ENCODE measurements around the gene ANKS1B.
"Not testable (repeated sequence)": the region's sequence is repeated elsewhere in the genome, so short reads cannot be mapped to it uniquely, and the experiment has no call there.

ANKS1B gene

DNA sequence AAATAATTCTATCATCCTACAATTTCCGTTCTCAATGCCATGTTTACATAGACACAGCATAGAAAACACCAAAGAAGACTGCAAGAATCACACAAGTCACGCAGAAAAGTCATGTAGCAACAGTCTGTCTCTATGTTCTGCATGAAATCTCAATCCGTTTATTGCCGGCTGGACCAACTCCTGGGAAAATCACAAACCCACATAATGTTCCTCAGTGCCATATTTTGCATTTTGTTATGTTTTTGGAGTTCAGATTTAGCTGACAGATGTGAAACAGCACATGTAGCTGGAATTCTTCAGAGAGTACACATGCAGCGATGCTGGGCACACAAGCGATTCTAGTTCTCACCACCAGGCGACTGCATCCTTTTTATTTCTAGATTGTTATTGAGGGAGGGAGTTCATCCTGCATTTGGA is 1146.5 kb downstream of the ANKS1B start:
- no peak for DNase-seq

DNA sequence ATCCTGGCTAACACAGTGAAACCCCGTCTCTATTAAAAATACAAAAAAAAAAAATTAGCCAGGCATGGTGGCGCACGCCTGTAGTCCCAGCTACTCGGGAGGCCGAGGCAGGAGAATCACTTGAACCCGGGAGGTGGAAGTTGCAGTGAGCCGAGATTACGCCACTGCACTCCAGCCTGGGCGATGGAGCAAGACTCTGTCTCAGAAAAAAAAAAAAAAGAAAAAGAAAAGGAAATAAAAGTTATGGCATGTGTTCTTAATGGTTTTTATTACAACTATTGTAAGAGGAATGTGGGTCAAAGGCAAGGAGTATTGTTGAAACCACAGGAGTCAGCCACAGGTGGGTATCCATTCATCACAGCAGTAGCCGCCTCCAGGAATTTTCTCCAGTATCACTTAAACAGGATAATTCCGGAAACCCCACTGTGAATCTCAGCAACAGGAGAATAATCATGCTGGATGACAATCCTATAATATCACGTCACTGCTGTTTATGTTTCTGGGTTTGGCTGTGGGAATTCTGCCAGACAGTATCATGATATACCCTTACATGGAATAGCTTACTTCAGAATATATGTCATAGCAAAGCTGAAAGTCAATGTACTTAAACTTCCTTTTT is 1147.5 kb downstream of the ANKS1B start:
- not testable (repeated sequence) for DNase-seq

DNA sequence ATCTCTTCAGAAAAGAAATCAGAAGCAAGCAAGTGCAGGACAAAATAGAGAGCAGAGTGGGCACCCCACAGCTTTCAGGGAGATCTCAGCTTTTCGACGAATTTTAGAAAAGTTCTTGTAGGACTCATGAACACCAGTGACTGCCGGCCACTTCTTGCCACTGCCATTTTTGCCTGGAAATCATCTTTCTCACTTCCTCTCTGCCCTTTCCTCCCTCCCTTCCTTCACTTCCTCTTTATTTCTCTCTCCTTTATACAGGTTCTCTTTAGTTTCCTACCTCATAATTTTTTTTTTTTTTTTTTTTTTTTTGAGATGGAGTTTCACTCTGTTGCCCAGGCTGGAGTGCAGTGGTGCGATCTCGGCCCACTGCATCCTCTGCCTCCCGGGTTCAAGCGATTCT is 1154.1 kb downstream of the ANKS1B start:
- DNase-seq = no peak

DNA sequence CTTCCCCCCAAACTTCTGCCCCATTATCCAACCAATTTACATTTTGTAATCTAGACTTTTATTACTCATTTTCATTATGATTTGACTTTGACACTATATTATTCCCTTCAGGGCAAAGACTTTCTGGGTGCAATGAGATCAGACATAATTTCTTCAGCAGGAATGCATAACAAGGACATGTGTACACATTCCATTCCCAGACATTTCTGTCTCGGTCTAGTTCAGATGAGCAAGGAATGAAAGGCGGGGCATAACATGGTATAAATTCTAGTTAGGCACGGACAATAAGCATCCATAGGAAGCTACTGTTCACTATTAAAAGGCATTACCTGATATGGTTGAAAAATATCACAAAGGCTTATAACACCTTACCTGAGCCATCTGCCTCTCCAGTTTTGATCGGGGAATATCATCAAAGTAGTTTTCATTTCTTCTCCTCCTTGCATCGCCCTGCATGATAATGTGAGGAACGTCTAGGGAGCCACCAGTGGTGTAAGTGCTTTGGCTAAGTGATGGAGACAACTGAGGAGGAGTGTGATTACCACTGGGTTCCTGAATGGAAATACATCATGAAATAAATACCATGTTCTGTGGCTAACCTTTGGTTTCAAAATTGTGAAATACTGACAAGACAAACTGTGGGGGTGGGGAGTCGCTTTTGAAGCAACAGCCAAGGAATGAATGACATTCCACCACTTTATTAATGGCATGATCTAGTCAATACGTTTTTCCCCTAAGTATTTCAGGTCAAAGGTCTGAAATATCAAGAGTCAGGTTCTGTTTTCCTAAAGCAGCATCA is 1155.7 kb downstream of the ANKS1B start:
- DNase-seq = no peak

DNA sequence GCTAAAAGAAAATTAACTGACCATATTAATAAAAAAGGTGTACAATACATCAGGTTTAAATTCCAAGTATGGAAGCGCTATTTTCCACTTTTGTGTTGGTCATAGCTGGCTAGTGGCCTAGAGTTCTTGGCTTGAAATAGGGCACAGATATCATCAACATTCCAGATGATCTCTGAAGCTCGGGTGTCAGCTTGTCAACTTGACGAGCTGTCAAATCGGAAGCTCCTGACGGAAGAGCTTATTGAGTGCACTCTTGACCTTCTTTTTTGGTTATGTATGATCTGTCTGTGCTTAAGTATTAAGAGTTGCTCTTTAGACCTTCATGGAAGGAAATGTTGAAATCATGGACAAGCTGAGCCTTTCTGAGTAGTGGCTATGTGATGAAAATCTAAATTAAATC is 1161.7 kb downstream of the ANKS1B start:
- no peak for DNase-seq

DNA sequence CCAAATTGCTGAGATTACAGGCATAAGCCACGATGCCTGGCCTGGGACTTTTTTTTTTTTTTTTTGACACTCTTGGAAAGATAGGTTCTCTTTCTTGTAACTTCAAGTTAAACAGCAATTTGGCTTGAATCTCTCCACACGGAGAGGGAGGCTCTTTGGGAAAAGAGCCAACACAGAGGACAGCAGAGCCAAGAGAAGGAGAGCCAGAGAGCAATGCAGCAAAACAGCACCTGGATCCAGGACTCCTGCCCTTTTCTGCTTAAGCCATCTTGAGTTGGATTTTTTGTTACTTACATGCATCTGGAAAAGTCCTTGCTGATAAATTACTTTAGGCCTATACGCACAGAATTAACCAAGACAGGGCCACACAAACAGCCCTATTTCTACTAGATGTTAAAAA is 1162.9 kb downstream of the ANKS1B start:
- DNase-seq = no peak

DNA sequence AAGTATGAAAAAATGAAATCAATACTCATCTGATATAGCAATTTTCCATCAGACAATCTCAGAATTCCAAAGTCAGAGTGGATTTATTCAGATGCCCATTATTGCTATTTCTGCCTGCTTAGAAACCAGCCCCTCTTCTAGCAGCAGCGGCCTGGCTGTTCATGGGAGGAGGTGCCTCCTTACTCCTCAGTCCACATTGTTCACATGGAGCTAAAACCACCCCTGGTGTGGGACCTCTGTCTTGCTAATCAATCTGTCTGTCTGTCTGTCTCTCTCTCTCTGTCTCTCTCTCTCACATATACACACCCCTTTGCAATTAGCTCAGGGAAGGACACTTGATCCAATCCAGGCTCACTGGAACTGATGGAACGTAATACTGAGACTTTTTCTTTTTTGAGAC is 1163.5 kb downstream of the ANKS1B start:
- no peak for DNase-seq

DNA sequence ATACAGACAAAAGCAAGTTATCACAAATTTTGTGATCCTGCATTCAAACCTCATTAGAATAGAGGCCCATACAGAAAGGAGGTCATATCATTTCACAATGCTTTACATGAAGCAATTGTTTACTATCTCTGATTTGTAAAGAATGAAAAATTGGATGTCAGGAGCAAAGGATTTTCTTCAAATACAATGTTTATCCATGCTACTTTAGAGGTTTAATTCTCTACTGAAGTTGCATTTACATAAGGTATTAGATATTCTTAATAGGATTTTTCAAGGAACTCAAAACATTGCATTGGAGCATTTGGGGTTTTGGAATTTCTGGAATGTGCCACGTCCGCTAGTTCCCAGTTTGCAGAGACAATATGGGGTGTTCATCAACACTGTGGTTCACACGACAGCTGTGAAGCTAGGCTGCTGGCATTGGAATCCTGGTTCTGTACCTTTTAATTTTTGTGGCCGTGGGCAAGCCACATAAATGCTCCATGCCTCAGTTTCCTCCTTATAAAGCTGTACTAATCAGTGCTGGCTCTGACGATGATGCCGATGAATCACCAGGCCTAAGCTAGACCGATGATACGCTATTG is 1164.8 kb downstream of the ANKS1B start:
- DNase-seq = no peak

DNA sequence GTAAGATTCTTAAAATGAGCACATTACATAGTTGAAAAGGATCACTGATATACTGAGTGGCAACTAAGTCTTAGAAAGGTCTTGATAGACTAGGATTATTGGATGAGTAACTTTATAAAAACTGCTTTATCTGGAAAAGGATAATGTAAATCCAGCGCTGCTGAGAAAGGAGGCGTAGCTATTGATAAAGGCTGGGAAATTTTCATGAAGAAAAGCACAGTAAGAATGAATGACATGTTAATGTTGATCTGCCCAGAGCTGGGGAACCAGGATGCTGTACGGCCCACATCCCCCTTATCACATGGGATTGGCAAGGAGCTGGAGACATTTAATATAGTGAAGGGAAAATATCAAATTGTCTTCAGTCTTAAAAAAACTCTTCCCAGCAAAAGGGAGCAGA is 1165.7 kb downstream of the ANKS1B start:
- no peak for DNase-seq

DNA sequence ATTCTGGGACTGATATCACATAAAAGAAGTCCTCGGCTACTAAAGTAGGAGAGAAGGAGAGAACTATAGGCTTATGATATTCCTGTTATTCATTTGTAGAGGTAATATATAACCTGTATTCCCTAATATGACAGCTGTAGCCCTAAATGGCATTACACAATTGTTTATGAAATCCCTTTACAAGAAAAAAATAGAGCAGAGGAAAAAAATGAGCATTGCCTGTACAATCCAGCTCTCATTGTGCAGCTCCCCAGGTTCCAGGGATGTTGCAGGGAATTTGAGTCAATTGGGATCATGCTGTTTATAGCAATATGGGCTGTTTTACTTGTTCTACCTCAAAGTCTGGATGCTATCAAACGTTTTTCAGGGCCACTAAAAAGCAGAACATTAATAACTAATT is 1166.5 kb downstream of the ANKS1B start:
- DNase-seq = no peak

DNA sequence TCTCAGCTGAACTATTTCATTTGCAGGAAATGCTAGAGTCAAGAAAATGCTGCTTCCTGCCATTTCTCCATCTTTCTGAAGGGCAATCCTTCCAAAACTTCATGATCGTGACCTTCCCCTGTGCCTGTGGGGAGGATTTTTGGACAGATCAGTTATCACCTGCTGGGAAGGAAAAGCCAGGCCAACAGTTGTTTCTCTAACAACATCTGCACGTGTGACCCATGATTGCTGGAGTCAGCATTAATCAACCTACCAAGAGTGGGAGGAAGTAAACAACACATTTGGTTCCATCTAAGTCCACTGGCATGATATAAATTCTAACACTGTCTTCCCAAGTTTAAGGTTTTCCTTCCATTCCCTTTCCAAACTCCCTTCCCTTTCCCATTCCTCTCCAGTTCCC is 1167.0 kb downstream of the ANKS1B start:
- DNase-seq = no peak

DNA sequence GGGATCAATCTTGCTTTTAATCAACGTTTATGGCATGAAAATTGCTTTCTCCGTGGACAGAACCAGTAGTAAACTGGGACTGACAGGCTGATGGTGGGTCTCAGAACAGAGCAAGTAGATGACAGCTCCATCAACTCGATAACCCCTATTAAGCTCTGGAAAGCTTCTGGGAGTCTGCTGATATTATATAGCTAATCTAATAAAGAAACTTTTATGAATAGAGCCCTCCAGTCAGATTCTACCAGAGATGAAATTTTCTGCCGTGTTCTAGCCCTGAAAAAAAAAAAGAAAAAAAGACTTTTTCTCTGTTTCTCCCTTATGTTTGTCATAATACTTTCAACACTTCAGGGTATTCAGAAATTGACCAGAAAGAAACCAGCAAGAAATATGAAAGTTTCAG is 1168.0 kb downstream of the ANKS1B start:
- DNase-seq = no peak

DNA sequence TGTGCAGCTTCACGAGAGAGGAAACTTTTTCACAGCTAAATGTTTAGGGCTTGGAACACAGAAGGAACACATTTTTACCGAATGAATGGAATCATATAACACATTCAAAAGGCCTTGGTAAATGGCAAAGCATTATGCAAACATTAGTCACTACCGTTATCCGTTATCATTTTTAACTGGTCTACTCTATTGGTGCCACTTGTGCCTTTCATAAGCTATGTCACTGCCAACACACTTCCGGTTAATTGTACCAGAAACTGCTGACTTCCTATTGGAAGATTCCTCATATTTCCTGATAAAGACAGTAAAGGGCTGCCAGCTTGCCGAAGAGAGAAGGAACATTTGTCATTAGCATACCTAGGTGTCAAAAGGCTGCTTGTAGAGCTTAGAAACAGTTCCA is 1170.5 kb downstream of the ANKS1B start:
- DNase-seq = no peak

DNA sequence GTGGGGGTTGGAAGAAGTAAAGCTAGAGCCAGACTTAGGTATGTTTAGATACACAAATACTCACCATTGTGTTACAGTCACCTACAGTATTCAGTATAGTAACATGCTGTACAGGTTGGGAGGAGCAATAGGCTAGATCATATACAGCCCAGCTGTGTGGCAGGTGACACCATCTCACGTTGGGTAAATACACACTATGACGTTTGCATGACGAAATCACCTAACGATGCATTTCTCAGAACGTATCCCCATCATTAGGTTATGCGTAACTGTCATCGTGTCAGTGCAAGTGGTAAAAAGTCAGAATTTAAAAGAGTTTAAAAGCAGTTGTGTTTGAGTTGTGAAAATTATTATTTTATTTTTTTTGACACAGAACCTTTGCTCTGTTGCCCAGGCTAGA is 1172.5 kb downstream of the ANKS1B start:
- DNase-seq = no peak

DNA sequence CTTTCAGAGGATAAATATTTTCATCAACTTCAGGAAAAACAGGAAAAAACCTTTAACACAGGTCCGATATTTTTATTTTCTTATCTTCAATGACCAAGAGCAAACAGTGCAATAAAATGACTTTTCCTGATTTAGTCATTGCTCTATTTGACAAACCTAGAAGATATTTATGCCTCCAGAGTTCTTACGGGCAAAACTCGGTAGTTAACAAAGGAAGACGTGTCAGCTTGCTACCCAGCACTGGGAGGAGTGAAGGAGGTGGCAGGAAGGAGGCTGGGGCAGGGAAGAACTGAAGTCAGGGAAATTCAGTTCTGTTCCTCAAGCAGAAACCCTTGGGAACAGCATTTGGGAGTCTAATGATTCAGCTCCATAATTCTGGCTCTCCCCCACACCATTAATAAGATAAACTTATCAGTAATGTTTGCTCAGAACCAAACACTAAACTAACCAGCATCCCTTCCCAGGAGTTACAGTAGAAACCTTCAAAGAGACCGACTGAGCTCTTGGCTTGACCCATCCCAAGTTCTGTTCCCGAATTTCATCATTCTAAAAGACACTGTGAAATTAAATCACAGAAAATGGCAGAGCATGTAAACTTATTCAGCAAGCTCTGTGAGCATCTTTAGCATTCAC is 1176.4 kb downstream of the ANKS1B start:
- DNase-seq = no peak

DNA sequence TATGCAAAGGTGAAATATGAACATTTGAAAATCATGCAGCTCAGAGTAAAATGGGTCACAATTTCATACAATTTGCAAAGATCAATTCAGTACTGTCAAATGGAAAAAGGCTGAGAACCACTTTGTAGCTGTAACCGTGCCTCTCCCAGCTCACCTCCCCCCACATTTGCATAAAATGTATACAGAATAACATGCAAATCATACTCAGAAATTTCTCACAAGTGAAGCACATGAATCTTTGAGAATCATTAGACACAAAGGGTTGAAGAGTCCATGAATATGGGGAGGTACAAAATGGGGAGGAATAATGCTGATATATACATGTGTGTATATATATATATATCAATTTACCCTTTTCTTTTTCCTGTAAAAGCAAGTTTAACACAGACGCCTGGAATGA is 1177.5 kb downstream of the ANKS1B start:
- DNase-seq = no peak

DNA sequence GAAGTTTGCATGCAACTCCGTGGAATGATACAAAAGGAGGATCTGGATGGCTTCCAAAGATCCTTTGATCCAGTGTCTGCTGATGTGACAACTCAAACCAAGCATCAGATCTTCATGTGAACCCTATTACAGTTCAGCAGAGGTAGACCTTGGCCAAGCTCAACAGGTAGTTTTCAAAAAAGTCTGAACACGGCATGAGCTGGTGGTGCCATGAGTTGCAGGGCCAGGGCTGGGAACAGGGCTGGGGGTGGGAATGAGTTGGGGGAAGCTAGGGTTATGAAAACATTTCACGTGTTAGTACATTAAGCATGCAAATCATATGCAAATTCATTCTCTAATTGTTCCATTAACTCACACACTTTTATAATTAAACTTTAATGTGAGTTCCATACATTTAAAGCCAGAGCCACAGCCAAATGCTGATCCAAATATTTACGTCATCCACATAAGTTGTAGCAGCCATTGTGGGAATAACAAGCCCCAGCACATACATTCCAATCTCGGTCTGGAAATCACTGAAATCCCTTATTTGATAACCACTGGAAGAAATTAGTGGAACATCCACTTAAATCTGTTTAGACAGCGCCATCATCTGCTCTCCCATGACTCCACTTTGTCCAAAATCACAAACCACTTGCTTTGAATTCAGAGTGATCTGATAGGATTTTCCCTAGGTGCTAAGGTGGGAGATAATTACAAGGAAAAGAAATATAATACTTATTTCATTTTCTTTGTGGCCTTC is 1181.1 kb downstream of the ANKS1B start:
- no peak for DNase-seq

DNA sequence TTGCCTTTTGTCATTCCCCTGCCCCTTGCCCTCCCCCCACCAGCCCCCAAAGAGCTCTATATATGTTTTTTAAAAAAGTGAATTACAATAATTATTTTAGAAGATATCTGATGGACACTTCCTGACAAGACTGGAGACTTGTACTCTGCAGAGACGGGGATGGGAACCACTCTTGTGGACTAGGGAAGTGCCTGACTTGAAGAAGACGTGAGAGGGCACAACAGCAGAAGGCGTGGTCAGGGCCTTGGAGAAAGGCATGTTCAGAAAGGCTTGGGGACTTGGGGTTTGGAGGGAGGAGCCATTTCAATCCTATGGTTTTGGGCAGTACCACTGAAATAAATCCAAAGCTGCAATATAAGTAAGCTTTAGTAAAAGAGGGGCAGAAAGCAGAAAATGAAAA is 1184.9 kb downstream of the ANKS1B start:
- no peak for DNase-seq

DNA sequence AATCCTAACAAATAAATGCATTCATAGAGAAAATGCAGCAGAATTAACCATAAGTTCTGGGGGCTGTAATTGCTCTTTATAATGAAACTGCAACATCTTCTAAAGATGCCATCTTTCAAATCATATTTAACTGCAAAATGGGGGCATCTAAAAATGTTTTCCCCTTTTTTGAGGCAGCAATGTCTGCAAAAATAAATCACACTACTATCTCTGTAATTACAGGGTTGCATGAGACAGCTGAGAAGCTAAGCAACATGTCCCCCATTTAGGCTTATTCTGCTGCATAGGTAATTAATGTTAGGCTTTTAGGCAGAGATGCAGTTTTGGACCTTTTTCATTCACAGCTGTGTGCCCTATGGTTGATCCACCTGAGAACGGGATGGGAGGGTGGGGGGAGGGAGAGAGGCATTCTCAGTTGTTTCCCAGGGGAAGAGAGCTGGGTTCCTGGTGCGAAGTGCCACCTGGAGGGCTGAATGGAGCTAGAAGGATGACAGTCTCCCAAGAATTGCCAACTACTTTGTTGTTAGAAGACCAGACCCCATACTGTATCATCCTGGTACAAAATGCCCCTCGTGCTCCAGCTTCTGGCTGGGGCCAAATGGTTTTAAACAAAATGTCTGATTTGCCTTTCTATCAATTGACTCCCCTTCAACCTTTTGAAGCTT is 1185.5 kb downstream of the ANKS1B start:
- no peak for DNase-seq

DNA sequence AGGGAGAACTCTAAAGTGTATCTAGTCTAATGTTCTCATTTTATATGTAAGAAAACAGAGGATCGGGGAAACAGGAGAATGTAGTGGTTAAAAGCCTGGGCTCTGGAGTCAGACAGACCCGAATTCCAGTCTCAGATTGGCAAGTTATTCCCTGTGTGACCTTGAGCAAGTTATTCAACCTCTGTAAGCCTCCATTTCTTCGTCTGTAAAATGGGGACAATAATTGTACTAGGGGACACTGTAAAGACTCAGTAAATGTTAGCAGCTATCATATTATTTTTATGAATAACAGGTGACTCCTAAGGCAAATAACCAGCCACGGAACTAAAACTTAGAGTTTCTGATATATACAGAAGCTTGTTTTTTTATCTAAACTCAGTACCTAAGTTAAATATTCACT is 1187.5 kb downstream of the ANKS1B start:
- DNase-seq = no peak

DNA sequence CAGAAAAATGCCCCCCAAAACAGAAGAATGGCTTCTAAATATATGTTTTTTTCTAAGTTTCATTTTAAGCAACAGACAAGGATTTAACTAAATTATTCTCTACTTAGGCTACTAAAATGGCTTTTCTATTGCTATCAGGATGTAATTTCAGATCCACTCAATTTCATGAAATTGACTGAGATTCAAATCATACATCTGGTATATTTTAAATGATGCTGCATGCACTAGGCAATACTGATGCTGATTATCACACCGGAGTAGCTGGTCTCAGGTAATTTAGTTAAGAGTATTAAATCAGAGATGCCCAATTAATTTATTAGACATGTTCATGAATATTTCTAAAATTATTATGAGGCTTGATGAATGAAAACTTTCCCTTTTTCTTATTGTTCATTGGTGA is 1188.0 kb downstream of the ANKS1B start:
- DNase-seq = no peak

DNA sequence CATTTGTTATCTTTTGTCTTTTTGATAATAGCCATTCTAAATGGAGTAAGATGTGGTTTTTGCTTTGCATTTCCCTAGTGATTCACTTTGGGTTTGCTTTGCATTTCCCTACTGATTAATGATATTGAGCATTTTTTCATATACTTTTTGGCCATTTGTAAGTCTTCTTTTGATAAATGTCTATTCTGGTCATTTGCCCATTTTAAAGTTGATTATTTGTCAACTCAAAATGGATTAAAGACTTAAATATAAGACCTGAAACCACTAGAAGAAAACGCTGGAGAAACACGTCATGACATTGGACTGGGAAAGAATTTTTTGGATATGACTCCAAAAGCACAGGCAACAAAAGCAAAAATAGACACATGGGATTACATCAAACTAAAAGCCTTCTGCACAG is 1191.6 kb downstream of the ANKS1B start:
- DNase-seq = no peak

DNA sequence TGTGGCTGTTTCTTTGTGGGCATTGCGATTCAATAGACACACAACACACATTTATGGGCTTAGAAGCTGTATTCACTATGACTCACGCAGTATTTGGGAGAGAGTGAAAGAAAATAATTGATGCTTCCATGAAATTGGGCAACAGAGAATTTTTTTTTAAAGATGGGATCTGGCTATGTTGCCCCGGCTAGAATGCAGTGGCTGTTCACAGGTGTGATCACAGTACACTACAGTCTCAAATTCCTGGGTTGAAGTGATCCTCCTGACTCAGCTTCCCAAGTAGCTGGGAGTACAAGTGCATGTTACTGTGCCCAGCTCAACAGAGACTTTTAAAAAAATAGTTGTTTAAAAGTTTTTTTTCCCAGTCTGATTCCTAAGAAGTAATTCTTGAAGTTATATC is 1193.3 kb downstream of the ANKS1B start:
- DNase-seq = no peak

All from T-helper 9 cell (primary cell).